HG02973 (cell line): ENCODE data around the gene THOC5.
"Not testable (repeated sequence)": the region's sequence is repeated elsewhere in the genome, so short reads cannot be mapped to it uniquely, and the experiment has no call there.

ENCODE experiments used
- ATAC-seq: cut with Tn5 transposase; IDR thresholded peaks from one replicate; pipeline ENCODE4 v1.9.1; 2021; ENCODE audit warnings: moderate library complexity; ENCODE audit not compliant: unreplicated experiment

THOC5 gene

DNA sequence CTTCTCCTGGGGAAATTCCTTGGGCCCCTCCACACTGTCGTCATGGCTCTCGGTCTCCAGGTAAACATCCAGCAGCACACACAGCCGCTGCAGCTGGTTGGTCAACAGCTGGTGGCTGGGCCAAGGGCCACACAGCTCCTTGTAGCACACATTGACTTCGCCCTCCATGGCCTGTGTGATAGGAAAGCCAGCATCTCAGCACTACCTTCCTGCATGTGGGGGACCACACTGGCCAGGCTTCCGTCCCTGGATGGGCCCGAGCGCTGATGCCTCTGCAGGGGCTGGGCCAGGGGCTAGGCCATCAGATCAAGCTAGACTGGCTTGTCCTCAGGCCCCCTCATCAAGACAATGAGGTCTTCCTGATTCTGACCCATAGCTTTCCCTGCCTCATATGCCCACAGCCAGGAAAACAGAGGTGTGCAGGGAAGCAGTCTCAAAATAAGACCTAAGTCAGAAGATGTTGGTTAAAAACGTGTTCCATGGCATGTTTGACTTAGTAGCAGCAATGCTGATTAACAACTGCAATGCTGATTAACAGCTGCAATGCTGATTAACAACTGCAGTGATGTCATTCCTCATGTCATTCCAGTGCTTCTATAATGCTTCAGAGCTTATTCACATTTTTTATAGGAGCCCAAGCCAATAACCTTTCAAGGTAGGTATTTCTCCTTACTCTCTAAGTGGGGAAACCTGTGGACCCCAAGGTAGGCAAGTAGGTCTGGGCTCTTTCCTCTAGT is 42.3 kb downstream of the THOC5 start:
- no peak for ATAC-seq

DNA sequence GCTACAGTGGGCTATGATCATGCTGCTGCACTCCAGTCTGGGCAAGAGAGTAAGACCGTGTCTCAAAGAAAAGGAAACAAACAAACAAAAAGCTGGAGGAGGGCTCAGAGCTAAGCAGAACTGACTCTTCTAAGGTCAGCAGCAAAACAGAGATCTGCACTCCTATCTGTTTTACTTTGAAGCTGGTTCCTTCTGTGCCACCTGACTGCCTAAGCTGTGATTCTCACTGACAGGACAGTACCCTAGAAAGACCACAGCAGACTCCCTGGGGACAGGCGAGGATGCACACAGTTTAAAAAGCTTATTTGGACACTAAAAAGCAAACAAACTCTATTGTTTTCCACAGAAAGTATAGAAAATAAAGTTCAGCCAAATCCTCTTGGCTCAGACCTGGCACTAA is 43.0 kb downstream of the THOC5 start:
- no peak for ATAC-seq

DNA sequence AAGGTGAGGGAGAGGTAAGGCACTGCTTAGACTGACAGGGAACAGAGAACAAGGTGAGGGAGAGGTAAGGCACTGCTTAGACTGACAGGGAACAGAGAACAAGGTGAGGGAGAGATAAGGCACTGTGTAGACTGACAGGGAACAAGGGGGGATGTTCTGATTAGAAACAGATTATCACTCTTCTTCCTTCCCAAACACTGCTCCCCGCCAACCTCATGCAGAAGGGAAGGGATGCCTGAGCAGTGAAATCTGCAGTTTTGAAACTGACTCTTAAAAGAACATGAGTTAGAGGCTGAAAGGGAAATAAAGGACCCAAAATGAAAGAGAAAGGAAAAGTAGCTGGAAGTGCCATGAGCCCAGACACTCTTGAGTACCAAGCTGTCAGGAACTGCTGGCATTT is 43.7 kb downstream of the THOC5 start:
- no peak for ATAC-seq

DNA sequence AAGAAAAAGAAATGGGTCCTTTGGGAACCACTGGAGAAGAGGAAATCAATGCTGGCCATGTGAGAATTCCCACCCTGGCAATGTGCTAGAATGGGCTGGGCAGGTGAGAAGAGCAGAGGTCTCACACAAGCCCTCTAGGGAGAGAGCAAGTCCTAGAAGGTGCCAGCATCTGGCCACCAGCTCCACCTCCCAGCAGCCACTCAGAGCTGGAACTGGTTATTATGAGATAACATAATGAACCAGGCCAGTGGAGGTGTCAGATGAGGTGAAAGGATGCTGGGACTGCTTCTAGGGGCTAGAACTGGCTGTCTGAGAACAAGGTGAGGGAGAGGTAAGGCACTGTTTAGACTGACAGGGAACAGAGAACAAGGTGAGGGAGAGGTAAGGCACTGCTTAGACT is 44.3 kb downstream of the THOC5 start:
- no peak for ATAC-seq

DNA sequence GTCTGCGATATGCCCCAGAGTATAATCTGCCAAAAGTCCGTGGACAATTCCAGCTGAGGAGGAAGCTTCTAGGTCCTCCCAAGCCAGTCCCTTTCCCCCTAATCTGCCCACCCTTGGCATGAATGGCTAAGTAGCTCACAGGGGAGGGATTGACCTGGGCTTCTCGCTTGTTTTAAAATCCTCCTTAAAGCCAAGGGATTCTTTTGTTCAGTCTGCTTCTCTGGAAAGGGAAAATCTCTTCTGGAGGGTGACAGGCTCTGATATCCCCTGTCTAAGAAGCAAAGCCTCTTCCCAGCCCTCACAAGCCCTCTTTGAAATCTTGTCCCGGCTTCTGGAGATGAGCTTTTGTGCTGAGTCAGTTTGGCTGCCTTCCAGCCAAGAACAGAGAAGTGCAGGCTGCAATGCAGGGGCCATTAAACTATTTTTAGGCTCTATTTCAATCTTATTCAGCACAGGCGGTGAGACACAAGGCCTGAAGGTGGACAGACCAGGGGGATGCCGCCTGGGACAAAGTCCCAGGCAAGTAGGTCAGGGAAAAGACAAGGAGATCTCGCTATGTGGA is 49.7 kb downstream of the THOC5 start:
- no peak for ATAC-seq

DNA sequence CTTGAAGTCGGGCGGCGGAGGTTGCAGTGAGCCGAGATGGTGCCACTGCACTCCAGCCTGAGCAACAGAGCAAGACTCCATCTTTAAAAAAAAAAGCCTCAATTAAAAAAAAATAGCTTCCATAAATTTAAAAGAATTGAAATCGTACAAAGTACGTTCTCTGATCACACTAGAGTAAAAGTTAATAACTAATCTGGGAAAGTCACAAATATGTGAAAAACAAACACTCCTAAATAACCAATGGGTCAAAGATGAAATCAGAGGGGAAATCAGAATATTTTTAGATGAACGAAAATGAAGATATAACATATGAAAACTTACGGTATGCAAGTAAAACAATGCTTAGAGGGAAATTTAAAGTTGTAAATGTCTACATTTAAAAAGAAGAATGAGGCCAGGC is 53.7 kb downstream of the THOC5 start:
- no peak for ATAC-seq

DNA sequence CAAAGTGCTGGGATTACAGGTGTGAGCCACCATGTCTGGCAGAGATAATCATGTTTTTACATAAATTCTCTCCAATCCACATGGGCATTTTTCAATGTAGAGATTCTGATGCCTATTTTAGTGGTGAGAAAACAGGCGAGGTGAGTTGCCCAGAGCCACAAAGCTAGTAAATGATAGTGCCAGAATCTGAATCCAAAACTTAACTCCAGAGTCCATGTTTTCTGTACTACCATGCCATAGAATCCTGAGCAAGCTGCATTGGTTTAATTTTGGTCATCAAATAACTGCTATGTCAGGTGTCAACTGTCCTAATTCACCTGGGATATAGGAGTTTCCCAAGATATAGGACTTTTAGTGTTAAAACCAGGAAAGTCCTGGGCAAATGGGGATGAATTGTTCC is 59.9 kb downstream of the THOC5 start:
- ATAC-seq = no peak

DNA sequence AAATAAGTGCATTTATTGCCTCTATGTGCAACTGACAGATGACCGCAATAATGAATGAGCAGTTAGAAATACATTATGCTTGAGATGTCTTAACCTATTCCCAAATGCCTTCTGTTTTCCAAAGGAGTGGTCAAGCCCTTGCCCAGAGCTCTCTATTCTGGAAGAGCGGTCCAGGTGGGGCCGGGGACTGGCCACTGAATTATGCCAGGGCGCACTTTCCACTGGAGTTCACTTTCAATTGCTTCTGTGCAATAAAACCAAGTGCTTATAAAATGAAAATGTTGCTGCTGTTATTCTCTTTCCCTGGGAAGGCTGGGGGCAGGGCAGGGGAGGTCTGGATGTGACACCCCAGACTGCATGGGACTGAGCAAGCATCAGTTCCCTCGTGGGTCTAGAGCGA is 62.5 kb downstream of the THOC5 start:
- no peak for ATAC-seq

DNA sequence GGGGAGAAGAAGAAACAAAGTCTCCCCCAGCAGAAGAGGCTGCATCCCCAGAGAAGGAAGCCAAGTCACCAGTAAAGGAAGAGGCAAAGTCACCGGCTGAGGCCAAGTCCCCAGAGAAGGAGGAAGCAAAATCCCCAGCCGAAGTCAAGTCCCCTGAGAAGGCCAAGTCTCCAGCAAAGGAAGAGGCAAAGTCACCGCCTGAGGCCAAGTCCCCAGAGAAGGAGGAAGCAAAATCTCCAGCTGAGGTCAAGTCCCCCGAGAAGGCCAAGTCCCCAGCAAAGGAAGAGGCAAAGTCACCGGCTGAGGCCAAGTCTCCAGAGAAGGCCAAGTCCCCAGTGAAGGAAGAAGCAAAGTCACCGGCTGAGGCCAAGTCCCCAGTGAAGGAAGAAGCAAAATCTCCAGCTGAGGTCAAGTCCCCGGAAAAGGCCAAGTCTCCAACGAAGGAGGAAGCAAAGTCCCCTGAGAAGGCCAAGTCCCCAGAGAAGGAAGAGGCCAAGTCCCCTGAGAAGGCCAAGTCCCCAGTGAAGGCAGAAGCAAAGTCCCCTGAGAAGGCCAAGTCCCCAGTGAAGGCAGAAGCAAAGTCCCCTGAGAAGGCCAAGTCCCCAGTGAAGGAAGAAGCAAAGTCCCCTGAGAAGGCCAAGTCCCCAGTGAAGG is 64.3 kb downstream of the THOC5 start:
- ATAC-seq = not testable (repeated sequence)

DNA sequence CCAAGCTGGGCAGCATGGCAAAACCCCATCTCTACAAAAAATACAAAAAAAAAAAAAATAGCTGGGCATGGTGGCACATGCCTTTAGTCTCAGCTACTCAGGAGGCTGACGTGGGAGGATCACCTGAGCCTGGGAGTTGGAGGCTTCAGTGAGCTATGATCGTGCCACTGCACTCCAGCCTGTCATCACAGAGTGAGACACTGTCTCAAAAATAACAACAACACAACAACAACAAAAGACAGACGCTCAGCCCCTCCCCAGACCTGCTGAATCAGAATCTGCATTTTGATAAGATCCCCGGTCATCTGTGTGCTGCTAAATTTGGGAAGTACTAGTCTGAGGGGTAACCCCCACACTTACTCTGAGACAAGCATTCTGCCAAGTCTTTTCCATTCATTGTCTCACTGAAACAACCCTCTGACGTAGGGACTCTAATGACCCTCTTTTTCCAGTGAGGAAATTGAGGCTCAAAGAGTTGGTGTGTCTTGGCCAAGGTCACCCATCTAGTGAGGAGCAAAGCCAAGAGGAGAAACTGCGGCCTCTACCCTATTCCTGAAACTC is 66.1 kb downstream of the THOC5 start:
- ATAC-seq = no peak

DNA sequence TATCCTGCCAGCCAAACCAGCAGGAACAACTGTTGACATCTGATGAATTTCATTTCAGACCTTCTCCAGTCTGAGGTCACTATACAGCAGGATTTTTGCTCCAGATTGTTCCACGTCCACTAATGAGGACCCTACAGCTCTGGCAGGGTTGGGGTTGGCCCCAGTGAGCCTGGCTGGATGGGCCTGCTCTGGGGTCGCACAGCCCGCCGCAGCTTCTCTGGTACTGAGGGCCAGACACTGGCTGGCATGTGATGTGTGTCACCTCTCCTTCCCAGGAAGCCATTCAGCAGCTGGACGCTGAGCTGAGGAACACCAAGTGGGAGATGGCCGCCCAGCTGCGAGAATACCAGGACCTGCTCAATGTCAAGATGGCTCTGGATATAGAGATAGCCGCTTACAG is 68.1 kb downstream of the THOC5 start:
- no peak for ATAC-seq

DNA sequence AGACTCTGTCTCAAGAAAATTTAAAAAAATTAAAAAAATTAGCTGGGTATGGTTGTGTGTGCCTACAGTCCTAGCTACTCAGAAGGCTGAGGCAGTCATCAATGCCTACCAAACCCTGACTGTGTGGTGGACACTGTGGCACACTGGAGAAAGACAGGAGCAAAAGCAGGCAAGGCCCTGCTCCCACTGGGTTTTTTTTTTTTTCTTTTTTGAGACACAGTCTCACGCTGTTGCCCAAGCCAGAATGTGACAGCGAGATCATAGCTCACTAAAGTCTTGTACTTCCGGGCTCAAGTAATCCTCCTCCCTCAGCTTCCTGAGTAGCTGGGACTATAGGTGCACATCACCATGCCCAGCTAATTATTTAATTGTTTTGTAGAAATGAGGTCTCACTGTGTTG is 68.9 kb downstream of the THOC5 start:
- no peak for ATAC-seq

DNA sequence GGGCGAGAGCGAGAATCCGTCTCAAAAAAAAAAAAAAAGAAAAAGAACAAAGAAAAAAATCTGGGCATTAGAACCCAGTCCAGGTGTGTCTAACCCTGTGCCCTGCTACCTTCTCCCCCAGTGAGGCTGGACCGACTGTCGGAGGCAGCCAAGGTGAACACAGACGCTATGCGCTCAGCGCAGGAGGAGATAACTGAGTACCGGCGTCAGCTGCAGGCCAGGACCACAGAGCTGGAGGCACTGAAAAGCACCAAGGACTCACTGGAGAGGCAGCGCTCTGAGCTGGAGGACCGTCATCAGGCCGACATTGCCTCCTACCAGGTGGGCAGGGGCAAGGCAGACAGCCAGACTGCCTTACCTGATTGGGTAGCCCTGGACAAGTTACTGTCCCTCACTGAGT is 70.3 kb downstream of the THOC5 start:
- no peak for ATAC-seq

DNA sequence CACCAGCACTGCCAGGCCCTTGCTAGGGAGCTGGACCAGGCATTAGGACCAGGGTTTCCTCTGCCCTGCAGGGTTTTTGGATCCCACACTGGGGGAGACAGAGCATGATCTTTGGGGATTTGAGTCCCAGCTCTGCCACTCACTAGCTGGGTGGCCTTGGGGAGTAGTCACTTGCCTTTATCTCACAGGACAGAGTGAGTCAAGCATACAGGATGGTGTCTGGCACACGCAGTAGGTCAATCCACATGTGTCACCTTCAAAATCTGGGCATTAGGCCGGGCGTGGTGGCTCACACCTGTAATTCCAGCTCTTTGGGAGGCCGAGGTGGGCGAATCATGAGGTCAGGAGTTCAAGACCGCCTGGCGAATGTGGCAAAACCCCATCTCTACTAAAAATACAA is 70.8 kb downstream of the THOC5 start:
- ATAC-seq = no peak

DNA sequence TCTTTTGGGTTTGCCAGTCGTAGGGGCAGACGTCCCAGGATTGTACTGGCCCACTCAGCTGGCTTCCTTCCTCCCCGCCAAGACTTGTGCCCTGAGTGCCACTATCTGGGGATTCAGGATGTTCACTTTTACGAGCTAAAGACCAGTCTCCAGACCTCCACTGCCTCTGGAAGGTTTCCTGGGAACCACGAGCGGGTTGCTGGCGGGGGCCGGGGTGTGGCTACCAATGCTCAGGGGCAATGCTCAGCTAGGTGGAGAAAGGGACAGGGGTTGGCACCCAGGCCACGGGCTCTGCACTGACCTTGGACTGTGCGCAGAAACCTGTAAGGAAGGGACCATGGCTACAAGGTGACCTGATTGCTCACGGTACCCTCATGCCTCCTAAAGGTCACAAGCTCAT is 71.3 kb downstream of the THOC5 start:
- no peak for ATAC-seq

DNA sequence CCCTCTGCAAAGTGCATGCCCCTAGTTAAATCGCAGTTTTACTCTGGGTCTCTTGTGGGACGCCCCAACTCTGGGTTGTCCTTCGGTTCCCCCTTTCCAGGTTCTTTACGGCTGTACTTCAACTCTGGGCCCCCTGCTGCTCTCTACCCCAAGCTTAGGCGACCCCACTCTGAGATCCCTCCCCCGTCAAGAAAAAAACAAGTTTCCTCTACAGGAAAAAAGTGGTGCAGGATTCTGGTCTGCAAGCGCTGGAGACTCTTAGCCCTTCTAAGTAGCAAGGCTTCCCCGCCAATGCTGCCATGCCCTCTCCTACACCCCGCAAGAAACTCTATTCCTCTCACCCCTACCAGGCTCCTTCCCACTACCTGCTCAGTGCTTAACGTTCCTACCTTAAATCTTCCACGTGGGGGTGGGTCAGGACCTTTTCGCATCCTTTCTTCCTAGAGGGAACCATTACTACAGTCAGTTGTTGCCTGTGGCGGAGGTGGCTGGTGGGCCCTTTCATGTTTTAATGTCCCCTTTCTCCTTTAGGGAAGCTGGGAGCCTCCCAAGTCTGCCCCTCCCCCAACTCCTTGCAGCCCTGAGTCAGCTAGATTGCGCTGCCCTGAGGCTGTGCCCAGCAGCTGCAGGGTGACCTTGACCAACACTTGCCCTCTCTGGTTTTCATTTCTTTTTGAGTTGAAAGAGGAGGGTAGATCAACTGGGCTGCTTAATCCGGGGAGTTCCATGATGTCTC is 72.1 kb downstream of the THOC5 start:
- no peak for ATAC-seq

DNA sequence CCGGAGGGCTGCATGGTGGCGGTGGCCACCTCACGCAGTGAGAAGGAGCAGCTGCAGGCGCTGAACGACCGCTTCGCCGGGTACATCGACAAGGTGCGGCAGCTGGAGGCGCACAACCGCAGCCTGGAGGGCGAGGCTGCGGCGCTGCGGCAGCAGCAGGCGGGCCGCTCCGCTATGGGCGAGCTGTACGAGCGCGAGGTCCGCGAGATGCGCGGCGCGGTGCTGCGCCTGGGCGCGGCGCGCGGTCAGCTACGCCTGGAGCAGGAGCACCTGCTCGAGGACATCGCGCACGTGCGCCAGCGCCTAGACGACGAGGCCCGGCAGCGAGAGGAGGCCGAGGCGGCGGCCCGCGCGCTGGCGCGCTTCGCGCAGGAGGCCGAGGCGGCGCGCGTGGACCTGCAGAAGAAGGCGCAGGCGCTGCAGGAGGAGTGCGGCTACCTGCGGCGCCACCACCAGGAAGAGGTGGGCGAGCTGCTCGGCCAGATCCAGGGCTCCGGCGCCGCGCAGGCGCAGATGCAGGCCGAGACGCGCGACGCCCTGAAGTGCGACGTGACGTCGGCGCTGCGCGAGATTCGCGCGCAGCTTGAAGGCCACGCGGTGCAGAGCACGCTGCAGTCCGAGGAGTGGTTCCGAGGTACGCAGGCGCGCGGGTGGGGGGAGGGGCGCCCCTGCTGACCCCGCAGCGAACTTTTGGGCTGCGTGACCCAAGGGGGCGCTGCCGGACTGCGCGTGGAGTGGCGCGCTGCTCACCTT is 72.9 kb downstream of the THOC5 start:
- ATAC-seq = no peak

DNA sequence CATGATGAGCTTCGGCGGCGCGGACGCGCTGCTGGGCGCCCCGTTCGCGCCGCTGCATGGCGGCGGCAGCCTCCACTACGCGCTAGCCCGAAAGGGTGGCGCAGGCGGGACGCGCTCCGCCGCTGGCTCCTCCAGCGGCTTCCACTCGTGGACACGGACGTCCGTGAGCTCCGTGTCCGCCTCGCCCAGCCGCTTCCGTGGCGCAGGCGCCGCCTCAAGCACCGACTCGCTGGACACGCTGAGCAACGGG is 73.4 kb downstream of the THOC5 start:
- no peak for ATAC-seq

DNA sequence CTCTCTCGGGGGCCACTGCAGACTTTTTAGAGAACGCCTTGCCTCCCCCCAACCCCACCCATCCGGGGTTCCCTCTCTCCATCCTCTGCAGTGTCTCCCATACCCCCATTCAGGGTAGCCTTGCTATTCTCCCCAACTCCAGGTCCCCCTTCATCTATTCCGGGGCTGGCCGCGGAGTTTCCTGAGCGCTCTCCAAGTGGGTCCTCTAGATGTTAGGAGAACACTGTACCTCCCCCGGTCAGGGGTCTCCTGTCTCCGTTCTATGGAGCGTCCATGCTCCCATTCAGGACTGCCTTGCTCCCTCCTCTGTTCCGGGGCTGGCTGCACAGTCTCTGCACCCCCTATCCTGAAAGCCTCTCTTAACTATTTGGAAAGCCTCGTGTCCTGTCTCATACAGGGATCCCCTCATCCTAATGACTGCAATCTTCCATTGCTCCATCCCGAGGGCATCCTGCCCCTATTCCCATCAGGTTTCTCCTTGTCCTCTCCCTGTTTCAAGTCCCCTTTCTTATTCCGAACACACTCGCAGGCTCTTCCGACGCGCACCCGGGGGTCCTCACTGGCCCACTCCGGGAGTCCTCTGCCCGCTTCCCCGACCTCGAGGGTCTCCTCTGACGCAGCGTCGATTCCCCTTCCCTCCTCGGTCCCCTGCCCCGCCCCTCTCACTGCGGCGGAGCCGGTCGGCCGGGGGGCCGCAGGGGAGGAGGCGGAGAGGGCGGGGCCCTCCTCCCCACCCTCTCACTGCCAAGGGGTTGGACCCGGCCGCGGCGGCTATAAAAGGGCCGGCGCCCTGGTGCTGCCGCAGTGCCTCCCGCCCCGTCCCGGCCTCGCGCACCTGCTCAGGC is 73.9 kb downstream of the THOC5 start, which contains the start of gene NEFH:
Gene NEFH, plus strand, starts transcription at position 802 of the 845 bp plus-strand sequence. CDS start 45 bp downstream, outside the sequence.
- ATAC-seq = no peak
